ENCODE results near the gene EQTN. TPM values are rescaled to one million over a fixed set of nuclear protein-coding genes. Genes with fewer than 3 reads are reported as not detected.

Gene EQTN
- total RNA-seq, 4 donors from 2014 or later = 0.66 to 1.1 TPM; not detected in 2

- TF ChIP-seq CTCF (IDR thresholded peaks at IDR 0.05; ENCODE audit: low read depth) = no peak
These were observed 32.3 kb upstream of the EQTN start for GRCh38 chr9:27329291-27329690.

- no peak for TF ChIP-seq CTCF (IDR thresholded peaks at IDR 0.05; ENCODE audit: low read depth)
These were observed 31.5 kb upstream of the EQTN start for GRCh38 chr9:27328483-27328882.

GRCh38 chr9:27311184-27311583 lies 14.2 kb upstream of the EQTN start:
- TF ChIP-seq CTCF (IDR thresholded peaks at IDR 0.05; ENCODE audit: low read depth) = no peak

GRCh38 chr9:27310582-27310981 lies 13.6 kb upstream of the EQTN start:
- no peak for TF ChIP-seq CTCF (IDR thresholded peaks at IDR 0.05; ENCODE audit: low read depth)

- no peak for TF ChIP-seq CTCF (IDR thresholded peaks at IDR 0.05; ENCODE audit: low read depth)
These were observed 11.9 kb upstream of the EQTN start for GRCh38 chr9:27308691-27309390.

GRCh38 chr9:27304521-27304920 lies 7.6 kb upstream of the EQTN start:
- no peak for TF ChIP-seq CTCF (IDR thresholded peaks at IDR 0.05; ENCODE audit: low read depth)

- TF ChIP-seq CTCF (IDR thresholded peaks at IDR 0.05; ENCODE audit: low read depth) = no peak
These were observed 6.3 kb upstream of the EQTN start for GRCh38 chr9:27303219-27303618.
